Measurements from ENCODE around the gene MYCN.

GRCh38 chr2:15946983-15947382 is 6.6 kb downstream of the MYCN start:
- TF ChIP-seq CTCF (conservative IDR thresholded peaks at IDR 0.05 in 1 of 2, IDR thresholded peaks at IDR 0.05 in 1 of 2; ENCODE audit: low read depth in 1 of 2, low read length in 2 of 2) (no peak), EZH2 (IDR thresholded peaks at IDR 0.05; ENCODE audit: low read length, missing control alignments) (no peak)

All from fibroblast of lung (primary cell).